HCT116 (cell line): Measurements from ENCODE around the gene PTBP3. TPM values are rescaled to one million over a fixed set of nuclear protein-coding genes. Genes with fewer than 3 reads are reported as not detected.
A peak's percentile ranks its signal among the peaks of the same experiment; 100 is the strongest.

Source experiments
- ATAC-seq: fragments of 200-7000 bp; cut with Tn5 transposase; 2 replicates; pipeline ENCODE4 v1.9.1; 2020; ENCODE audit warnings: mild to moderate bottlenecking, moderate library complexity
- BruUV-seq: library from RNA; stranded (reverse); fragments of 400-500 nt; replicated peaks from 2 replicates; lab custom pipeline; 2021; lab: Mats Ljungman, UMichigan
- CTCF ChIA-PET: fragments of 300-600 bp; sonication (Branson Sonifier 250); formaldehyde crosslinking; loops from one replicate; lab custom pipeline; 2021; ENCODE audit warnings: antibody characterized with exemption; lab: Charles Lee
- POLR2A ChIA-PET: fragments of 300-600, 350-600 bp; sonication (Branson Sonifier 250); formaldehyde crosslinking; loops from one replicate; lab custom pipeline; 2021; ENCODE audit warnings: antibody characterized with exemption; lab: Charles Lee
- RAD21 ChIA-PET, 2 experiments: fragments of 300-600 bp; sonication (Branson Sonifier 250); formaldehyde crosslinking; loops; one replicate each; lab custom pipeline; 2023; ENCODE audit warnings: low total read pairs in 2 of 2; ENCODE audit not compliant: uncharacterized antibody in 2 of 2, unreplicated experiment in 2 of 2, low non-redundant PET in 1 of 2; lab: Charles Lee
- DNase-seq: peaks from one replicate; pipeline ENCODE4 v3.0.0-alpha.2; 2010; ENCODE audit warnings: low read depth, low spot score
- H2AFZ ChIP-seq: fragments of 200-600 bp; shearing (Covaris generic), sonication (generic); 2 replicates; pipeline ENCODE4 v1.6.1; 2017; ENCODE audit warnings: low read depth, mixed run types, mixed read lengths, antibody characterized with exemption, low read length; ENCODE audit not compliant: poor library complexity, severe bottlenecking
- H3K27ac ChIP-seq: 2 replicates; pipeline ENCODE4 v1.5.1; 2012; ENCODE audit warnings: low read depth, low read length
- H3K27me3 ChIP-seq: fragments of 200-600 bp; sonication (generic); 2 replicates; pipeline ENCODE4 v1.6.1; 2016; ENCODE audit warnings: mixed run types, low read length, mixed read lengths; ENCODE audit not compliant: insufficient read depth
- H3K36me3 ChIP-seq, 2 experiments: fragments of 200-500 bp in 1 of 2; fragments of 200-600 bp in 1 of 2; sonication (Bioruptor generic) in 1 of 2; sonication (generic) in 1 of 2; 2 replicates each; pipeline versions ENCODE4 v1.5.1 to v1.6.1; 2014 to 2016; ENCODE audit warnings: low read length in 2 of 2, inconsistent platforms in 1 of 2, mixed read lengths in 1 of 2, mixed run types in 1 of 2; ENCODE audit not compliant: insufficient read depth in 2 of 2, control insufficient read depth in 1 of 2
- H3K4me1 ChIP-seq, 2 experiments: fragments of 200-600 bp in 1 of 2; sonication (generic) in 1 of 2; 2 replicates each; pipeline versions ENCODE4 v1.5.1 to v1.6.1; 2012 to 2017; ENCODE audit warnings: low read length in 2 of 2, inconsistent platforms in 1 of 2, mild to moderate bottlenecking in 1 of 2, mixed read lengths in 1 of 2, mixed run types in 1 of 2, moderate library complexity in 1 of 2; ENCODE audit not compliant: insufficient read depth in 2 of 2, control insufficient read depth in 1 of 2
- H3K4me2 ChIP-seq: fragments of 200-600 bp; sonication (generic); 2 replicates; pipeline ENCODE4 v1.6.1; 2017; ENCODE audit warnings: mixed run types, low read length, mixed read lengths
- H3K4me3 ChIP-seq, 2 experiments: fragments of 200-600 bp in 1 of 2; sonication (generic) in 1 of 2; replicated peaks in 1 of 2; 2 replicates each; pipeline ENCODE4 v1.5.1; 2011 to 2016; ENCODE audit warnings: low read length in 2 of 2, control low read depth in 1 of 2, low read depth in 1 of 2, mild to moderate bottlenecking in 1 of 2, mixed read lengths in 1 of 2, mixed run types in 1 of 2
- H3K79me2 ChIP-seq: fragments of 200-600 bp; sonication (generic); 2 replicates; pipeline ENCODE4 v1.6.1; 2017; ENCODE audit warnings: mild to moderate bottlenecking, mixed run types, low read length, moderate library complexity, mixed read lengths; ENCODE audit not compliant: insufficient read depth
- H3K9ac ChIP-seq: fragments of 200-600 bp; sonication (generic); 2 replicates; pipeline ENCODE4 v1.6.1; 2016; ENCODE audit warnings: low read length, mixed read lengths
- H3K9me2 ChIP-seq: fragments of 200-600 bp; sonication (generic), shearing (Covaris generic); 2 replicates; pipeline ENCODE4 v1.6.1; 2017; ENCODE audit warnings: mixed run types, mild to moderate bottlenecking, moderate library complexity; ENCODE audit not compliant: insufficient read depth
- H3K9me3 ChIP-seq, 2 experiments: fragments of 200-500 bp in 1 of 2; fragments of 200-600 bp in 1 of 2; sonication (Bioruptor generic) in 1 of 2; sonication (generic) in 1 of 2; 2 replicates each; pipeline ENCODE4 v1.6.1; 2014 to 2017; ENCODE audit warnings: low read length in 2 of 2, mixed read lengths in 2 of 2, inconsistent platforms in 1 of 2, low read depth in 1 of 2, mild to moderate bottlenecking in 1 of 2, mixed run types in 1 of 2, moderate library complexity in 1 of 2; ENCODE audit not compliant: control insufficient read depth in 1 of 2, insufficient read depth in 1 of 2
- H4K20me1 ChIP-seq: fragments of 200-600 bp; sonication (generic), shearing (Covaris generic); 2 replicates; pipeline ENCODE4 v1.6.1; 2017; ENCODE audit warnings: mixed run types, mild to moderate bottlenecking, moderate library complexity; ENCODE audit not compliant: insufficient read depth
- EZH2 ChIP-seq: fragments of 200-600 bp; sonication (generic); IDR thresholded peaks from 2 replicates; pipeline ENCODE4 v1.6.1; 2017; ENCODE audit warnings: antibody characterized with exemption, mixed run types
- FOSL1 ChIP-seq: IDR thresholded peaks from 2 replicates; pipeline ENCODE4 v1.6.1; 2012; ENCODE audit warnings: low read depth
- POLR2AphosphoS5 ChIP-seq: IDR thresholded peaks from 2 replicates; pipeline ENCODE4 v1.6.1; 2011; ENCODE audit warnings: mild to moderate bottlenecking, low read depth, low read length, moderate library complexity
- RAD21 ChIP-seq: IDR thresholded peaks from 2 replicates; pipeline ENCODE4 v1.6.1; 2012; ENCODE audit warnings: low read depth, mild to moderate bottlenecking
- SIN3A ChIP-seq: IDR thresholded peaks from 2 replicates; pipeline ENCODE4 v1.6.1; 2012; ENCODE audit warnings: low read depth
- SP1 ChIP-seq: IDR thresholded peaks from 2 replicates; pipeline ENCODE4 v1.6.1; 2012; ENCODE audit warnings: low read depth
- TCF7L2 ChIP-seq: IDR thresholded peaks from 2 replicates; pipeline ENCODE4 v1.7.0; 2011; ENCODE audit warnings: borderline replicate concordance, inconsistent platforms; ENCODE audit not compliant: insufficient read depth, insufficient read length; ENCODE audit errors: extremely low read depth
- intact Hi-C: fragments of 100-400 bp; cut with micrococcal nuclease; formaldehyde crosslinking; loops from 2 replicates; pipeline ENCODE4 v1.10.0; 2022
- total RNA-seq: library from RNA; stranded (reverse); gene quantifications from one replicate; pipeline ENCODE4 v1.2.1, GENCODE V29; 2021; ENCODE audit not compliant: unreplicated experiment
- TF ChIP-seq, protein P1 (sequence below): IDR thresholded peaks from 2 replicates; pipeline ENCODE4 v1.6.1; 2012
- TF ChIP-seq, protein P2 (sequence below): IDR thresholded peaks from 2 replicates; pipeline ENCODE4 v1.6.1; 2012; ENCODE audit warnings: low read depth
- TF ChIP-seq, protein P3 (sequence below), 3 experiments: fragments of 200-600 bp in 1 of 3; sonication (generic) in 1 of 3; IDR thresholded peaks in 2 of 3; conservative IDR thresholded peaks in 1 of 3; 2 replicates each; pipeline ENCODE4 v1.5.1; 2012 to 2017; ENCODE audit warnings: low read depth in 2 of 3, low read length in 2 of 3, antibody characterized with exemption in 1 of 3, borderline replicate concordance in 1 of 3, control low read depth in 1 of 3, mild to moderate bottlenecking in 1 of 3, mixed read lengths in 1 of 3, mixed run types in 1 of 3, moderate library complexity in 1 of 3; ENCODE audit not compliant: insufficient read depth in 1 of 3

PTBP3 gene
- total RNA-seq, 1 experiment from 2014 or later: 102 TPM

DNA sequence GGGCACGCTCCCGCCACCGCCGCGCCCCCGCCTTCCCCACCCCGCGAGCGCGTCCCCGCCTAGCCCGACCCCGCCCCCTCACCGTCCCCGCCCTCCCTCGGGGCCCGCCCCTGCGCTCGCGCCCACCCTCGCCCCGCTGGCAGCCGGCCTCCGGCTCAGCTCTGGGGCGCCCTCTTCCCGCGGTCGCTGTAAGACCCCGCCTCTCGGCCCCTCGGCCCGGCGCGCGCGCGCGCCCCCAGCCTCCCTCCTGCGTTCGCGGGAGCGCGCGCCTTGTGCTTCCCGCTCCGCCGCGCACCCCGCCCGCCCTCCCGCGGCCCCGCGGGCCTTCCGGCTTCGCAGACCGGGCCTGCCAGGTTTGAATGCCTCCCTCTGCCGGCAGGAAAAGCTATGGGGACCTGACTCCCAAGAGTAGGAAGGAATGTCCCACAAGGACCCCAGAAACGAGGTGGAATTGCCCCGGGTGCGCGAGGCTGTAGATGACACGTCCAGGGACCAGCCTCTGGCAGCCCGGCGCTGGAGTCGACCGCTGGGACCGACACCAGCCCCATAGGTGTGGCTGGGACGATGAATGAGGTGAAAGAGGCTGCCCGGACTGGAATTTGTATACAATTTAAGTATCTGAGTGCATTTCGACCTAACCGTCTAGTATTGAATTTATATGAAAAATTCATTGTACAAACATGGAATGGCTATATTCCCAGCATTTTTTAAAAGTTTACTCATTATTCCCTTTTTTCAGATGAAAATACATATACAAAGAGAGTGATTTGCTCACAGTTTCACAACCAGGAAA, 416 bp upstream of the PTBP3 start:
- CTCF ChIA-PET: interaction anchor here (0.6 to 1.7 kb wide), 5 partner anchors 27 to 236 kb away, joined by 3 to 10 read pairs (median 5); partner anchors contain the start of gene HSDL2

More for the DNA sequence above, 416 bp upstream of the PTBP3 start:
- H3K36me3 ChIP-seq: no peaks in the 10 kb centered on the region
- H4K20me1 ChIP-seq: no peaks in the 10 kb centered on the region
- RAD21 ChIA-PET: interaction anchor here (1.0 to 1.4 kb wide), 3 partner anchors 221 to 223 kb away, joined by 5 to 15 read pairs (median 7); no protein-coding TSS in a partner anchor
- no peaks in the 10 kb centered on the region for H3K9me3 ChIP-seq
- intact Hi-C loops: loop anchor here (1.0 to 10.0 kb wide), 5 partner anchors 45 to 702 kb away; partner anchors contain the start of gene DNAJC25
- H3K4me2 ChIP-seq: peak overlapping the region; percentile 90
- H3K4me3 ChIP-seq: peak overlapping the region; percentile 60 to 72
- no peaks in the 10 kb centered on the region for H3K27me3 ChIP-seq
- H3K79me2 ChIP-seq: peaks cover 42% of the 10 kb centered on the region
- BruUV-seq: TSS peak; percentile 94
- TF ChIP-seq SIN3A (peak; percentile 19), POLR2AphosphoS5 (peak; percentile 46; the same call in 1 of the 2 replicates), SP1 (peak; percentile 30; the same call in 1 of the 2 replicates), RAD21 (peak; percentile 55), EZH2 (no peak), TCF7L2 (no peak), FOSL1 (0 out of 2 replicates have a peak, but pooled peaks have one; percentile 3)
- TF ChIP-seq, protein P1, sequence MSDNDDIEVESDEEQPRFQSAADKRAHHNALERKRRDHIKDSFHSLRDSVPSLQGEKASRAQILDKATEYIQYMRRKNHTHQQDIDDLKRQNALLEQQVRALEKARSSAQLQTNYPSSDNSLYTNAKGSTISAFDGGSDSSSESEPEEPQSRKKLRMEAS: peak; percentile 65
- TF ChIP-seq, protein P2, sequence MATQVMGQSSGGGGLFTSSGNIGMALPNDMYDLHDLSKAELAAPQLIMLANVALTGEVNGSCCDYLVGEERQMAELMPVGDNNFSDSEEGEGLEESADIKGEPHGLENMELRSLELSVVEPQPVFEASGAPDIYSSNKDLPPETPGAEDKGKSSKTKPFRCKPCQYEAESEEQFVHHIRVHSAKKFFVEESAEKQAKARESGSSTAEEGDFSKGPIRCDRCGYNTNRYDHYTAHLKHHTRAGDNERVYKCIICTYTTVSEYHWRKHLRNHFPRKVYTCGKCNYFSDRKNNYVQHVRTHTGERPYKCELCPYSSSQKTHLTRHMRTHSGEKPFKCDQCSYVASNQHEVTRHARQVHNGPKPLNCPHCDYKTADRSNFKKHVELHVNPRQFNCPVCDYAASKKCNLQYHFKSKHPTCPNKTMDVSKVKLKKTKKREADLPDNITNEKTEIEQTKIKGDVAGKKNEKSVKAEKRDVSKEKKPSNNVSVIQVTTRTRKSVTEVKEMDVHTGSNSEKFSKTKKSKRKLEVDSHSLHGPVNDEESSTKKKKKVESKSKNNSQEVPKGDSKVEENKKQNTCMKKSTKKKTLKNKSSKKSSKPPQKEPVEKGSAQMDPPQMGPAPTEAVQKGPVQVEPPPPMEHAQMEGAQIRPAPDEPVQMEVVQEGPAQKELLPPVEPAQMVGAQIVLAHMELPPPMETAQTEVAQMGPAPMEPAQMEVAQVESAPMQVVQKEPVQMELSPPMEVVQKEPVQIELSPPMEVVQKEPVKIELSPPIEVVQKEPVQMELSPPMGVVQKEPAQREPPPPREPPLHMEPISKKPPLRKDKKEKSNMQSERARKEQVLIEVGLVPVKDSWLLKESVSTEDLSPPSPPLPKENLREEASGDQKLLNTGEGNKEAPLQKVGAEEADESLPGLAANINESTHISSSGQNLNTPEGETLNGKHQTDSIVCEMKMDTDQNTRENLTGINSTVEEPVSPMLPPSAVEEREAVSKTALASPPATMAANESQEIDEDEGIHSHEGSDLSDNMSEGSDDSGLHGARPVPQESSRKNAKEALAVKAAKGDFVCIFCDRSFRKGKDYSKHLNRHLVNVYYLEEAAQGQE: no peak
- TF ChIP-seq, protein P3, sequence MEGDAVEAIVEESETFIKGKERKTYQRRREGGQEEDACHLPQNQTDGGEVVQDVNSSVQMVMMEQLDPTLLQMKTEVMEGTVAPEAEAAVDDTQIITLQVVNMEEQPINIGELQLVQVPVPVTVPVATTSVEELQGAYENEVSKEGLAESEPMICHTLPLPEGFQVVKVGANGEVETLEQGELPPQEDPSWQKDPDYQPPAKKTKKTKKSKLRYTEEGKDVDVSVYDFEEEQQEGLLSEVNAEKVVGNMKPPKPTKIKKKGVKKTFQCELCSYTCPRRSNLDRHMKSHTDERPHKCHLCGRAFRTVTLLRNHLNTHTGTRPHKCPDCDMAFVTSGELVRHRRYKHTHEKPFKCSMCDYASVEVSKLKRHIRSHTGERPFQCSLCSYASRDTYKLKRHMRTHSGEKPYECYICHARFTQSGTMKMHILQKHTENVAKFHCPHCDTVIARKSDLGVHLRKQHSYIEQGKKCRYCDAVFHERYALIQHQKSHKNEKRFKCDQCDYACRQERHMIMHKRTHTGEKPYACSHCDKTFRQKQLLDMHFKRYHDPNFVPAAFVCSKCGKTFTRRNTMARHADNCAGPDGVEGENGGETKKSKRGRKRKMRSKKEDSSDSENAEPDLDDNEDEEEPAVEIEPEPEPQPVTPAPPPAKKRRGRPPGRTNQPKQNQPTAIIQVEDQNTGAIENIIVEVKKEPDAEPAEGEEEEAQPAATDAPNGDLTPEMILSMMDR (IDR thresholded peaks at IDR 0.05 in 2 of 3, conservative IDR thresholded peaks at IDR 0.05 in 1 of 3; ENCODE audit: borderline replicate concordance in 1 of 3, insufficient read depth in 1 of 3, low read depth in 2 of 3, low read length in 2 of 3): peak; percentile 34 to 49 (median 43); a peak in 5 of 6 replicates
- peak; percentile 85 for ATAC-seq
- H2AFZ ChIP-seq: peak overlapping the region; percentile 99
- POLR2A ChIA-PET: interaction anchor here (1.1 to 1.6 kb wide), 3 partner anchors 19 to 221 kb away, joined by 4 to 7 read pairs (median 4); partner anchors contain the start of gene HSDL2
- H3K9ac ChIP-seq: peak overlapping the region; percentile 89
- peak; percentile 87 for DNase-seq
- H3K4me1 ChIP-seq: peaks cover 23 to 43% of the 10 kb centered on the region in 2 experiments
- H3K9me2 ChIP-seq: no peaks in the 10 kb centered on the region
- H3K27ac ChIP-seq: peak overlapping the region; percentile 100
